DOHH2 (cell line): ENCODE results near the gene PDK4.

Experiments used
- H3F3A ChIP-seq: fragments of 200-600 bp; sonication (generic), shearing (Covaris generic); 2 replicates; pipeline ENCODE4 v1.6.0; 2016; ENCODE audit warnings: antibody characterized with exemption, mild to moderate bottlenecking; ENCODE audit not compliant: control insufficient read depth, insufficient read depth
- H3K27ac ChIP-seq: fragments of 200-600 bp; sonication (generic); 2 replicates; pipeline ENCODE4 v1.5.1; 2014; ENCODE audit warnings: low read depth, mild to moderate bottlenecking, low read length, moderate library complexity
- H3K27me3 ChIP-seq: fragments of 200-600 bp; sonication (generic); 2 replicates; pipeline ENCODE4 v1.6.1; 2014; ENCODE audit warnings: mild to moderate bottlenecking, low read length, mixed read lengths; ENCODE audit not compliant: control insufficient read depth
- H3K36me3 ChIP-seq: fragments of 200-600 bp; sonication (generic); 2 replicates; pipeline ENCODE4 v1.6.1; 2014; ENCODE audit warnings: mild to moderate bottlenecking, low read length, moderate library complexity, mixed read lengths; ENCODE audit not compliant: control insufficient read depth
- H3K4me1 ChIP-seq: fragments of 200-600 bp; sonication (generic); 2 replicates; pipeline ENCODE4 v1.6.1; 2014; ENCODE audit warnings: mild to moderate bottlenecking, low read length, mixed read lengths; ENCODE audit not compliant: control insufficient read depth
- H3K4me2 ChIP-seq: fragments of 200-600 bp; sonication (generic); 2 replicates; pipeline ENCODE4 v1.6.0; 2014; ENCODE audit warnings: mild to moderate bottlenecking, low read length, moderate library complexity
- H3K4me3 ChIP-seq: fragments of 200-600 bp; sonication (generic); 2 replicates; pipeline ENCODE4 v1.5.1; 2014; ENCODE audit warnings: mild to moderate bottlenecking, low read length, mixed read lengths
- H3K79me2 ChIP-seq: fragments of 200-600 bp; sonication (generic); 2 replicates; pipeline ENCODE4 v1.6.1; 2014; ENCODE audit warnings: mild to moderate bottlenecking, low read length, mixed read lengths; ENCODE audit not compliant: control insufficient read depth
- H3K9me2 ChIP-seq: fragments of 200-600 bp; sonication (generic); replicated peaks from 2 replicates; pipeline ENCODE4 v1.6.1; 2014; ENCODE audit warnings: mild to moderate bottlenecking, low read length, mixed read lengths; ENCODE audit not compliant: control insufficient read depth
- H3K9me3 ChIP-seq: fragments of 200-600 bp; sonication (generic); 2 replicates; pipeline ENCODE4 v1.6.1; 2014; ENCODE audit warnings: antibody characterized with exemption, low read length, mixed read lengths; ENCODE audit not compliant: control insufficient read depth, insufficient read depth
- H4K20me1 ChIP-seq: fragments of 200-600 bp; sonication (generic); 2 replicates; pipeline ENCODE4 v1.6.0; 2014; ENCODE audit warnings: low read depth, mild to moderate bottlenecking, antibody characterized with exemption, low read length, moderate library complexity; ENCODE audit not compliant: control insufficient read depth, insufficient read depth
- EZH2phosphoT487 ChIP-seq: fragments of 200-600 bp; sonication (generic); IDR thresholded peaks from 2 replicates; pipeline ENCODE4 v1.6.1; 2017; ENCODE audit warnings: borderline replicate concordance, mild to moderate bottlenecking, antibody characterized with exemption, low read length, moderate library complexity, mixed read lengths
- TF ChIP-seq, protein P1 (sequence below): fragments of 200-600 bp; sonication (generic); IDR thresholded peaks from one replicate; pipeline ENCODE4 v1.5.1; 2014; ENCODE audit warnings: antibody characterized with exemption, mild to moderate bottlenecking, low read depth, low read length; ENCODE audit not compliant: poor library complexity, severe bottlenecking

Gene PDK4

DNA sequence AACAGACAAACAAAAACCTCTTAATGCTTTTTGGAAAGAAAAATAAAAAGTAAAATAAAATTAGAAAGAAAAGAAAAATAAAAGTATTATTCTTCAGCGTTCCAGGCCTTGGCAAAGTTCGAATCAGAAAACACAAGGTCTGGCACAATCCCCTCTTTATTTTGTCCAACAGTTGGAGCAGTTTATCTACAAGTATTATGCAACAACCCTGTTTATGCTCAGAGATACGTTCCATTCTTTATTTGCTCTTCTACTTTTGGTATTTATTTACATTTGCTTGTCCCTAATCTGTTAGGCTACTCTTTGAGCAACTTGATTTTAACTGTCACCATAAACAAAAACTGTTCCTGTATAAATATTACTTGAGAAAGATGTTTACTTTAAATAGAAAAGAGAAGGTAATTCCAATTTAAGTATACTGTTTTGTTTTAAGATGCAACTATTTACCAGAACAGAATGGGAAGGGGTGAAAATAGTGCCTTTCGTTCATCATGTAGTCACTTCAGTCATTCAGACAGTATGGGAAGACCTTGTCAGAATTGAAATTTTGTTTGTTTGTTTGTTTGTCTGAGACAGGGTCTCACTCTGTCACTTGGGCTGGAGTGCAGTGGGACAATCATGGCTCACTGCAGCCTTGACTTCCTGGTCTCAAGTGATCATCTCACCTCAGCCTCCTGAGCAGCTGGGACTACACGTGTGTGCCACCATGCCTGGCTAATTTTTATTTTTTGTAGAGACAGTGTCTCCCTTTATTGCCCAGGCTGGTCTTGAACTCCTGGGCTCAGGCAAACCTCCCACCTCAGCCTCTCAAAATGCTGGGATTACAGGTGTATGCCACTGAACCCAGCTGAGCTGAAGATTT, 5.7 kb downstream of the PDK4 start:
- Histone ChIP-seq H3K4me2 (no peak overlapping the region), H3K36me3 (no peaks in the 10 kb centered on the region), H3K9me3 (no peaks in the 10 kb centered on the region), H3K27ac (no peak overlapping the region), H3K9me2 (no peaks in the 10 kb centered on the region), H3K4me1 (no peaks in the 10 kb centered on the region), H3F3A (no peaks in the 10 kb centered on the region), H3K4me3 (no peak overlapping the region), H3K79me2 (no peaks in the 10 kb centered on the region), H4K20me1 (no peaks in the 10 kb centered on the region), H3K27me3 (no peaks in the 10 kb centered on the region)
- TF ChIP-seq, protein P1, sequence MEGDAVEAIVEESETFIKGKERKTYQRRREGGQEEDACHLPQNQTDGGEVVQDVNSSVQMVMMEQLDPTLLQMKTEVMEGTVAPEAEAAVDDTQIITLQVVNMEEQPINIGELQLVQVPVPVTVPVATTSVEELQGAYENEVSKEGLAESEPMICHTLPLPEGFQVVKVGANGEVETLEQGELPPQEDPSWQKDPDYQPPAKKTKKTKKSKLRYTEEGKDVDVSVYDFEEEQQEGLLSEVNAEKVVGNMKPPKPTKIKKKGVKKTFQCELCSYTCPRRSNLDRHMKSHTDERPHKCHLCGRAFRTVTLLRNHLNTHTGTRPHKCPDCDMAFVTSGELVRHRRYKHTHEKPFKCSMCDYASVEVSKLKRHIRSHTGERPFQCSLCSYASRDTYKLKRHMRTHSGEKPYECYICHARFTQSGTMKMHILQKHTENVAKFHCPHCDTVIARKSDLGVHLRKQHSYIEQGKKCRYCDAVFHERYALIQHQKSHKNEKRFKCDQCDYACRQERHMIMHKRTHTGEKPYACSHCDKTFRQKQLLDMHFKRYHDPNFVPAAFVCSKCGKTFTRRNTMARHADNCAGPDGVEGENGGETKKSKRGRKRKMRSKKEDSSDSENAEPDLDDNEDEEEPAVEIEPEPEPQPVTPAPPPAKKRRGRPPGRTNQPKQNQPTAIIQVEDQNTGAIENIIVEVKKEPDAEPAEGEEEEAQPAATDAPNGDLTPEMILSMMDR, result no peak
- TF ChIP-seq EZH2phosphoT487, result no peak

DNA sequence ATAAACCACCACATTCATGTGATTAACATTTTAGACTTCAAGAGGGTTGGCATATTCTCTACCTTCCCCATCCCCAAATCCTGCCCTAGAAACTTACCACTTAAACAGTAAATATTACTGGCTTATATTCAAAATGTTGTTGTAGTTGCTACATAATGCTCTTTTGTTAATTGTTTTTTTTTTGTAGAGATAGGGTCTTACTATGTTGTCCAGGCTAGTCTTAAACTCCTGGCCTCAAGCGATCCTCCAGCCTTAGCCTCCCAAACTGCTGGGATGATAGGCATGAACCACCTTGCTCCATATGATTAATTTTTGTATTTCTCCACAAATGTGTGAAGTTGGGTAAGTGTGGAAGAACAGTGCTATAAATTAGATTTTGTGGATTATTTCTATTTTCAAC, 6.5 kb downstream of the PDK4 start:
- Histone ChIP-seq H3K79me2 (no peaks in the 10 kb centered on the region), H3F3A (no peaks in the 10 kb centered on the region), H3K9me3 (no peaks in the 10 kb centered on the region), H3K9me2 (no peaks in the 10 kb centered on the region), H3K27me3 (no peaks in the 10 kb centered on the region), H4K20me1 (no peaks in the 10 kb centered on the region), H3K36me3 (no peaks in the 10 kb centered on the region), H3K4me1 (no peaks in the 10 kb centered on the region), H3K4me2 (no peak overlapping the region), H3K27ac (no peak overlapping the region), H3K4me3 (no peak overlapping the region)
- TF ChIP-seq EZH2phosphoT487, result no peak

DNA sequence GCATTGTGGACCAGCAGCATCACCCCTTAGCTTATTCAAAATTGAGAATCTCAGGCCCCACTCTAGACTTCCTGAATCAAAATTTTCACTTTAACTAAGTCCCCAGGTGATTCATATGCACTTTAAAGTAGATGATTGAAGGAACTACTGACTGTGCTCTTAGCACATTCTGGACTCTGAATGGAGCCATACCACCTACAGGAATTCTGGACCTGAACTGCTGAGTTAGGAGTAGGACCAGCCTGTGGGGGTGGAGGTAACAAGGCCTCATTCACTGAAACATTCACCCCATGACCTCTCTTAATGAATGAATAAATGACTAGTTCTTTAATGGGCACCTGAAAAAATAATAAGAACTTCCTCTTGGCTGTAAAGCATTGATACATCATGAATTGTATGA, 7.3 kb downstream of the PDK4 start:
- Histone ChIP-seq H3K27ac (no peak overlapping the region), H3K4me2 (no peak overlapping the region), H3K4me3 (no peak overlapping the region), H3K27me3 (no peaks in the 10 kb centered on the region), H3K9me2 (no peaks in the 10 kb centered on the region), H3K36me3 (no peaks in the 10 kb centered on the region), H4K20me1 (no peaks in the 10 kb centered on the region), H3K79me2 (no peaks in the 10 kb centered on the region), H3K9me3 (no peaks in the 10 kb centered on the region), H3K4me1 (no peaks in the 10 kb centered on the region), H3F3A (no peaks in the 10 kb centered on the region)
- TF ChIP-seq, protein P1, result no peak

DNA sequence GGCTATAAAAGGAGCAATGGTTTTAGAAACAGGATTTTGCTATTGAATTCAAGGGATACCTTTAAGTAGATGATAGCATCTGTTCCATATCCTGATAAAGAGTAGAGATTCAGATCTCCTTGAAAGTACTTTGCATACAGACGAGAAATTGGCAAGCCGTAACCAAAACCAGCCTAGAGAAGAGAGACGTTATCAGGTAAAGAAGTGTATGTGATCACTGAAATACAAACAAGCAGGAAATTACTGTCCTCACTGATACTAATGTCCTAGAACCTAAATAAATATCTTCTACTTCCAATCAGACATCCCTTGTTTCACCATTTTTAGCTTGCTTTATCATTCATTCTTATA, 9.4 kb downstream of the PDK4 start:
- no peak overlapping the region for H3K4me3 ChIP-seq
- H3K4me2 ChIP-seq, result no peak overlapping the region
- H3F3A ChIP-seq, result no peaks in the 10 kb centered on the region
- no peak overlapping the region for H3K27ac ChIP-seq
- no peaks in the 10 kb centered on the region for H3K27me3 ChIP-seq
- H3K36me3 ChIP-seq, result no peaks in the 10 kb centered on the region
- no peaks in the 10 kb centered on the region for H3K9me3 ChIP-seq
- no peaks in the 10 kb centered on the region for H3K9me2 ChIP-seq
- H3K79me2 ChIP-seq, result no peaks in the 10 kb centered on the region
- no peaks in the 10 kb centered on the region for H4K20me1 ChIP-seq
- TF ChIP-seq, protein P1, result no peak
- TF ChIP-seq EZH2phosphoT487, result no peak
- no peaks in the 10 kb centered on the region for H3K4me1 ChIP-seq
